Astrocyte of the cerebellum (primary cell): ENCODE measurements around the gene BEAN1.
"Not testable (repeated sequence)": the region's sequence is repeated elsewhere in the genome, so short reads cannot be mapped to it uniquely, and the experiment has no call there.

Source experiments
- DNase-seq: peaks from one replicate; pipeline ENCODE4 v3.0.0-alpha.2; 2011; ENCODE audit warnings: low read depth
- H3K4me3 ChIP-seq: 2 replicates; pipeline ENCODE4 v1.5.1; 2011; ENCODE audit warnings: mild to moderate bottlenecking, low read depth, low read length, moderate library complexity
- in situ Hi-C: cut with HindIII; loops from 2 replicates; pipeline ENCODE4 v1.10.0; 2017; ENCODE audit warnings: low sequenced_read_pairs
- TF ChIP-seq, protein P1 (sequence below): IDR thresholded peaks from 2 replicates; pipeline ENCODE4 v1.5.1; 2012; ENCODE audit warnings: low read length, low read depth, moderate library complexity, mild to moderate bottlenecking; ENCODE audit errors: missing control alignments

The BEAN1 gene

DNA sequence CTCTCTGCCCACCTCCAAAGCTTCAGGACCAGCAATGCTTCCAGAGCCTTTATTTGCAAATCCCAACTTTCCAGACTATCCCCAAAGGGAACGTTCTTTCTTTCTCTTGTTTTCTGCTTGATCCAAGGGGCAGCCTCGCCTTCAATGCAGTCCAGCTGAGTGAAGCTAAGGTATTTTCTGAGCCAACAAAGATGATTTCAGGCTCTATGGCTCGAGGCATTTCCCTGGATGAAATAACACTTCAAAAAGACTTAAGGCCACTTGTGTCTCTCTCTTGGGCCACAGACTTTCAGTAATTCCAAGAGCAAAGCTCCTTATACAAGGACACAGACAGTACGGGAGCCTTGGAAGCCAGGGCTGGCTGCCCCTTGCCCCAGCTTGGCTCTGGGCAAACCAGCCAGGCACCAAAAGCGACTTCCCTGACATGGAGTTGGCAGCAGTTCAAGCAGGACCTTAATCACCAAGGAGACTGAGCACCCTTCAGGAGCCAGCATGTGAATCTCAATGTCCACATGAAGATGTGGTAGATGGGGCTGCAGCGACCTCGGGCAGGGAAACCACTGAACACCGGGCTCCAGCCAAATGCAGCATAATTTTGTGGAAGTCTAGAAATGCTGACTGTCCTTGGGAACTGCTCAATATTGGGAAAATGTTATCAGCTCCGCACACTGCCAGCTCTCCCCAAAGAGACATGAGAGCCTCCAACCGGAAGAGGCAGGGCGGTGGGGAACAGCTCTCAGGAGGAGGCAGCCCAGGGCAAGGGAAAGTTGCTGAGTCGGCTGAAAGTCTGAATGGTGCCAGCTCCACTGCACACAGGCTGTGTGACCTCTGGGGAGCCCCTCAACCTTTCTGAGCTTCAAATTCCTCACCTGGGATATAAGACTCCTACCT is 83.9 kb downstream of the BEAN1 start:
- DNase-seq, result no peak
- TF ChIP-seq, protein P1, sequence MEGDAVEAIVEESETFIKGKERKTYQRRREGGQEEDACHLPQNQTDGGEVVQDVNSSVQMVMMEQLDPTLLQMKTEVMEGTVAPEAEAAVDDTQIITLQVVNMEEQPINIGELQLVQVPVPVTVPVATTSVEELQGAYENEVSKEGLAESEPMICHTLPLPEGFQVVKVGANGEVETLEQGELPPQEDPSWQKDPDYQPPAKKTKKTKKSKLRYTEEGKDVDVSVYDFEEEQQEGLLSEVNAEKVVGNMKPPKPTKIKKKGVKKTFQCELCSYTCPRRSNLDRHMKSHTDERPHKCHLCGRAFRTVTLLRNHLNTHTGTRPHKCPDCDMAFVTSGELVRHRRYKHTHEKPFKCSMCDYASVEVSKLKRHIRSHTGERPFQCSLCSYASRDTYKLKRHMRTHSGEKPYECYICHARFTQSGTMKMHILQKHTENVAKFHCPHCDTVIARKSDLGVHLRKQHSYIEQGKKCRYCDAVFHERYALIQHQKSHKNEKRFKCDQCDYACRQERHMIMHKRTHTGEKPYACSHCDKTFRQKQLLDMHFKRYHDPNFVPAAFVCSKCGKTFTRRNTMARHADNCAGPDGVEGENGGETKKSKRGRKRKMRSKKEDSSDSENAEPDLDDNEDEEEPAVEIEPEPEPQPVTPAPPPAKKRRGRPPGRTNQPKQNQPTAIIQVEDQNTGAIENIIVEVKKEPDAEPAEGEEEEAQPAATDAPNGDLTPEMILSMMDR, result no peak
- H3K4me3 ChIP-seq, result no peak overlapping the region
- in situ Hi-C loops, result loop anchor here (5.0 kb wide), 1 partner anchor 94 kb away; no protein-coding TSS in a partner anchor

DNA sequence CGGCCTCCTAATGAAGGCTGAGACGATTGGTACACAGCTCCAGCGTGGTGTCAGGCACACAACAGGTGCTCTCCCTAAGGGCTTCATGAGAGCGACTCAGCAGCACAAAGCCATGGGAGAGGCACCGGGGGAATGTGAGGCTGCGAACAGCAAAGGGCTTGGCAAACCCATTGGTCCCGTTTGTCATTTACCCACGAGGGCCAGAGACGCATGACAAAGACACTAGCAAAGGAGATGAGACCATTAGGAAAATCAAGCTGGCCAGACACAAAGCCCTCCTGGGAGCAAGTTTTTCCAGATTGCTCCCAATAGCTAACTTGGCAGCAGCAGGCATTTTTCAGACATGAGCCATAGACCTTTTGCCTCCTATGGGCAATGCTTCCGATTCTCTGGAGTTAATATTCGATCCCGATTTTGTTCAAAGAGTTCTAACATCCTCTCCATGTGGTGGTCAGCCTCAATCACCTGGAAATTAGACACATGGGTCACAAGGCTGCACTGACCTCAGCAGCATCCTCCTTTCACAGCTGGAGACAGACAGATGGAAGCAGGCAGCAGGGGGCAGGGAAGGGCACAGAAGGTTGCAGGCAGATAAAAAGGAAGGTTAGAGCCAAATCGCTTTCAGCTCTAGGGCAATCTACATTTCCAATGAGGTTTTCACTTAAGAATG is 84.6 kb downstream of the BEAN1 start:
- TF ChIP-seq, protein P1, result no peak
- in situ Hi-C loops, result loop anchor here (5.0 kb wide), 1 partner anchor 94 kb away; no protein-coding TSS in a partner anchor
- H3K4me3 ChIP-seq, result no peak overlapping the region
- DNase-seq, result peak; percentile 61

DNA sequence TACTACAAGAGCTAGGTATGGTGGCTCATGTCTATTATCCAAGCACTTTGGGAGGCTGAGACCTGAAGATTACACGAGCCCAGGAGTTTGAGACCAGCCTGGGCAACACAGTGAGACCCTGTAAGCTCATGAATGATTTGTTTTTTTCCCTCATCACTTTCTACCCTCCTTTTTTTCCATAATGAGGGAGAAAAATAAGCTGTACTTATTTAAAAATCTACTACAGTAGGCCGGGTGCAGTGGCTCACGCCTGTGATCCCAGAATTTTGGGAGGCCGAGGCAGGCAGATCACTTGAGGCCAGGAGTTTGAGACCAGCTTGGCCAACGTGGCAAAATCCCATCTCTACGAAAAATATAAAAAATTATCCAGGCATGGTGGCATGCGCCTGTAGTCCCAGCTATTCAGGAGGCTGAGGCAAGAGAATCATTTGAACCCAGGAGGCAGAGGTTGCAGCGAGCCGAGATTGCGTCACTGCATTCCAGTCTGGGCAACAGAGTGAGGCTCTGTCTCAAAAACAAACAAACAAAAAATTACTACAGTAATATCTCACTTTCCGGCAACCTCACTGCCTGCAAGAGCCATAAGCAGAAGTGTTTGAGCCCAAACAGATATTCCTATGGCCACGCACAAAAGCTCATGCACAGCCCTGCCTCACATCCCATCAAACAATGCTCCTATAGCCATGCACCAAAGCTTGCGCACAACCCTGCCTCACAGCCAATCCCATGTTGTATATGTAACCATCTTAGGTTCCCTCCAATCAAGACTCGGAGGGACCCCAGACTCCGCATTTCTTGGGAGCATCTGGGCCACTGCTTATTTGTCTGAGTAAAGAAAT is 85.4 kb downstream of the BEAN1 start:
- no peak for DNase-seq
- in situ Hi-C loops, result loop anchor here (5.0 kb wide), 1 partner anchor 95 kb away; no protein-coding TSS in a partner anchor
- TF ChIP-seq, protein P1, result no peak
- no peak overlapping the region for H3K4me3 ChIP-seq

DNA sequence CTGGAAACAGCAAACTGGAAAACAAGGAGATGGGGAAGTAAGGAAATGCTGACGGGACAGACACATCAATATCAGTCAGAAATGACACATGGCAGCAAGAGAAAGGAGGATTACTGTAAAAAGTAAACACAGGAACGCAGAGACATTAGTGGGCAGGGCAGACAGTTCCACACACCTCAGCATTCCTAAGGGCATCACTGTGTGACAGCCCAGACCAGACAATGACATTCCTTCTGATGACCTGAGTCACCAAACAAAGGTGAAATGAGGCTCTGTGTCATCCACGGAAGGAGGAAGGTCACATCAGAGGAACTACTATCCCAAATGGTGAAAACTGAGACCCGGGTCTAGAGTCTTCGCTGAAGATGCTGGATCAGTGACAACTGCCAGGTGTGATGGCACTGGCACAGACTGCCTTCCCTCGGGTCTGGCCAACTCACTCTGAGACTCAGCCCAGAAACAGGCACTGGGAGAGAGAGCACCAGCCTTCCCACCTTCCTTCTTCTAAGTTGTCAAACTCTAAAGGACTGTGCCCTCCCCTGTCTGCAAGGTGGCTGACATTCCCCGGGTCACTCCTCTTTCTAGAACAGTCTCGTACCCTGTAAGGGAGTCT is 86.1 kb downstream of the BEAN1 start:
- TF ChIP-seq, protein P1, result no peak
- no peak for DNase-seq
- in situ Hi-C loops, result loop anchor here (5.0 kb wide), 1 partner anchor 96 kb away; no protein-coding TSS in a partner anchor
- H3K4me3 ChIP-seq, result no peak overlapping the region

DNA sequence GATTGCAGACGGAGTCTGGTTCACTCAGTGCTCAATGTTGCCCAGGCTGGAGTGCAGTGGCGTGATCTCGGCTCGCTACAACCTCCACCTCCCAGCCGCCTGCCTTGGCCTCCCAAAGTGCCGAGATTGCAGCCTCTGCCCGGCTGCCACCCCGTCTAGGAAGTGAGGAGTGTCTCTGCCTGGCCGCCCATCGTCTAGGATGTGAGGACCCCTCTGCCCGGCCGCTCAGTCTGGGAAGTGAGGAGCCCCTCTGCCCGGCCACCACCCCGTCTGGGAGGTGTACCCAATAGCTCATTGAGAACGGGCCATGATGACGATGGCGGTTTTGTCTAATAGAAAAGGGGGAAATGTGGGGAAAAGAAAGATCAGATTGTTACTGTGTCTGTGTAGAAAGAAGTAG is 87.3 kb downstream of the BEAN1 start:
- in situ Hi-C loops, result loop anchor here (5.0 kb wide), 1 partner anchor 97 kb away; no protein-coding TSS in a partner anchor
- not testable (repeated sequence) for H3K4me3 ChIP-seq, DNase-seq

DNA sequence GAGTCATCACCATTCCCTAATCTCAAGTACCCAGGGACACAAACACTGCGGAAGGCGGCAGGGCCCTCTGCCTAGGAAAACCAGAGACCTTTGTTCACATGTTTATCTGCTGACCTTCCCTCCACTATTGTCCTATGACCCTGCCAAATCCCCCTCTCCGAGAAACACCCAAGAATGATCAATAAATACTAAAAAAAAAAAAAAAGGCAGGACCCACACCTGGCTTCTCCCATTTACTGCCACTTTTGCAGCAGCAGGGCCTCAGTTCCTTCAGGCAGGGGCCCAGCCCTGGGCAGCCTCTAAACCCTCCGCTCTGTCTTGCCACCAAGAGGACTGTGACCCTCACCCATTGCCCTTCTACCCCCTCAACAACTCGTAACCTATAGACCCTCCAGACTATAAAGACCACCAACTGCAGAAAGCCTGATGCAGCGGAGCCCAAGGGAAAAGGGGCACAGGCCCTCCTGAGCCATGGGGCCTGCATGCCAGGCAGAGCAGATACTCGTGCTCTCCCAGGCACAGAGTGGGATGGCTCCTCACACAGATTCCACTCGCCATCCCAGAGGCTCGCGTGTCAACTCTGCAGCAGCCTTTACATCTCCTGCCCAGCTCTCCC is 88.0 kb downstream of the BEAN1 start:
- in situ Hi-C loops, result loop anchor here (5.0 kb wide), 1 partner anchor 98 kb away; no protein-coding TSS in a partner anchor
- not testable (repeated sequence) for DNase-seq, H3K4me3 ChIP-seq
